Bronchial epithelial cell (primary cell): Measurements from ENCODE around the gene KLB. TPM values are rescaled to one million over a fixed set of nuclear protein-coding genes. Genes with fewer than 3 reads are reported as not detected.
A peak's percentile ranks its signal among the peaks of the same experiment; 100 is the strongest.
"Not testable (repeated sequence)": the region's sequence is repeated elsewhere in the genome, so short reads cannot be mapped to it uniquely, and the experiment has no call there.

Source experiments
- DNase-seq: peaks from one replicate; pipeline ENCODE4 v3.0.0-alpha.2; 2010; ENCODE audit warnings: low read depth
- FAIRE-seq: peaks from 2 replicates; lab custom pipeline; 2011; peaks lifted over from hg19 to GRCh38; lab: Jason Lieb, UNC
- H3K27me3 ChIP-seq: 2 replicates; pipeline ENCODE4 v1.5.1; 2011; ENCODE audit warnings: low read length; ENCODE audit not compliant: control insufficient read depth, insufficient read depth
- H3K36me3 ChIP-seq: 2 replicates; pipeline ENCODE4 v1.5.1; 2011; ENCODE audit warnings: low read length; ENCODE audit not compliant: control insufficient read depth, insufficient read depth
- H3K4me3 ChIP-seq: 2 replicates; pipeline ENCODE4 v1.5.1; 2011; ENCODE audit warnings: mild to moderate bottlenecking, low read depth, low read length, control low read depth
- CTCF ChIP-seq: IDR thresholded peaks from 2 replicates; pipeline ENCODE4 v1.5.1; 2011; ENCODE audit warnings: mild to moderate bottlenecking, moderate library complexity, low read length, control low read depth, inconsistent platforms; ENCODE audit not compliant: insufficient read depth, severe bottlenecking
- total RNA-seq: library from RNA; depleted of rRNA; stranded (reverse); fragments of >200 nt; gene quantifications from 2 replicates; pipeline ENCODE4 v1.2.1, GENCODE V29; 2014

Gene KLB
- total RNA-seq, 1 donor from 2014 or later, result under 0.01 TPM

- FAIRE-seq (no peak), DNase-seq (no peak)
- Histone ChIP-seq H3K4me3 (no peak overlapping the region), H3K27me3 (no peaks in the 10 kb centered on the region), H3K36me3 (no peaks in the 10 kb centered on the region)
- TF ChIP-seq CTCF, result no peak
Observed at GRCh38 chr4:39415678-39416283, 9.1 kb downstream of the KLB start.

- no peak for FAIRE-seq
Observed at GRCh38 chr4:39422247-39422646, 15.5 kb downstream of the KLB start.

GRCh38 chr4:39425297-39425696, 18.6 kb downstream of the KLB start:
- H3K36me3 ChIP-seq, result not testable (repeated sequence)

More at GRCh38 chr4:39422247-39422646, 15.5 kb downstream of the KLB start:
- DNase-seq, result no peak
- Histone ChIP-seq H3K27me3 (no peaks in the 10 kb centered on the region), H3K4me3 (no peak overlapping the region), H3K36me3 (no peaks in the 10 kb centered on the region)
- no peak for TF ChIP-seq CTCF

GRCh38 chr4:39426728-39427127, 20.0 kb downstream of the KLB start:
- DNase-seq (no peak), FAIRE-seq (no peak)
- no peaks in the 10 kb centered on the region for H3K36me3 ChIP-seq
- no peak for TF ChIP-seq CTCF
- no peaks in the 10 kb centered on the region for H3K27me3 ChIP-seq
- no peak overlapping the region for H3K4me3 ChIP-seq

More at GRCh38 chr4:39425297-39425696, 18.6 kb downstream of the KLB start:
- not testable (repeated sequence) for DNase-seq, FAIRE-seq, H3K27me3 ChIP-seq, H3K4me3 ChIP-seq

- peak; percentile 66 for DNase-seq
- H3K36me3 ChIP-seq, result no peaks in the 10 kb centered on the region
- TF ChIP-seq CTCF, result no peak
- H3K27me3 ChIP-seq, result no peaks in the 10 kb centered on the region
- FAIRE-seq, result no peak
- no peak overlapping the region for H3K4me3 ChIP-seq
Observed at GRCh38 chr4:39427520-39428114, 20.9 kb downstream of the KLB start.

GRCh38 chr4:39429476-39430334, 23.0 kb downstream of the KLB start:
- H3K27me3 ChIP-seq, result no peaks in the 10 kb centered on the region
- FAIRE-seq, result no peak
- TF ChIP-seq CTCF, result no peak
- H3K36me3 ChIP-seq, result no peaks in the 10 kb centered on the region
- no peak for DNase-seq
- H3K4me3 ChIP-seq, result no peak overlapping the region
